H1 (cell line): ENCODE results near the gene AMZ1. TPM values are rescaled to one million over a fixed set of nuclear protein-coding genes. Genes with fewer than 3 reads are reported as not detected.
A peak's percentile ranks its signal among the peaks of the same experiment; 100 is the strongest.

ENCODE experiments used
- CTCF ChIA-PET: fragments of 300-600 bp; sonication (Branson Sonifier 250); formaldehyde crosslinking; loops from one replicate; lab custom pipeline; 2021; ENCODE audit not compliant: partially characterized antibody; lab: Charles Lee
- POLR2A ChIA-PET: fragments of 300-600 bp; sonication (Branson Sonifier 250); formaldehyde crosslinking; loops from one replicate; lab custom pipeline; 2021; ENCODE audit warnings: inconsistent platforms; ENCODE audit not compliant: partially characterized antibody; lab: Charles Lee
- DNase-seq, 2 experiments: peaks; one replicate each; pipeline versions ENCODE4 v3.0.0 to v3.0.0-alpha.2; 2010 to 2022; ENCODE audit warnings: low spot score in 2 of 2, low read depth in 1 of 2, mixed read lengths in 1 of 2
- FAIRE-seq: peaks from 2 replicates; lab custom pipeline; 2011; peaks lifted over from hg19 to GRCh38; lab: Jason Lieb, UNC
- H2AFZ ChIP-seq: 2 replicates; pipeline ENCODE4 v1.8.1; 2012; ENCODE audit warnings: low read length, inconsistent platforms
- H2AK5ac ChIP-seq: 2 replicates; pipeline ENCODE4 v1.6.1; 2013; ENCODE audit warnings: low read depth, low read length
- H2BK120ac ChIP-seq: replicated peaks from 2 replicates; pipeline ENCODE3; 2013; ENCODE audit warnings: low read depth, low read length, inconsistent platforms
- H2BK12ac ChIP-seq: 2 replicates; pipeline ENCODE4 v1.6.1; 2013; ENCODE audit warnings: low read depth, low read length
- H2BK15ac ChIP-seq: 2 replicates; pipeline ENCODE4 v1.6.1; 2013; ENCODE audit warnings: low read length
- H2BK20ac ChIP-seq: 2 replicates; pipeline ENCODE4 v1.6.1; 2013; ENCODE audit warnings: low read length
- H2BK5ac ChIP-seq: 2 replicates; pipeline ENCODE4 v1.6.1; 2013; ENCODE audit warnings: low read depth, low read length
- H3K14ac ChIP-seq: 2 replicates; pipeline ENCODE4 v1.6.1; 2013; ENCODE audit warnings: inconsistent platforms; ENCODE audit not compliant: insufficient read length
- H3K18ac ChIP-seq: 2 replicates; pipeline ENCODE4 v1.6.1; 2013; ENCODE audit warnings: low read length; ENCODE audit errors: extremely low read depth
- H3K23ac ChIP-seq: 2 replicates; pipeline ENCODE4 v1.6.1; 2013; ENCODE audit warnings: inconsistent platforms; ENCODE audit not compliant: insufficient read length
- H3K23me2 ChIP-seq: 2 replicates; pipeline ENCODE4 v1.6.1; 2013; ENCODE audit warnings: low read depth, low read length
- H3K27ac ChIP-seq: 2 replicates; pipeline ENCODE4 v1.6.1; 2011; ENCODE audit warnings: low read depth, low read length, inconsistent platforms
- H3K27me3 ChIP-seq, 4 experiments: replicated peaks in 1 of 4; 1 replicate in 1 of 4; 2 replicates in 3 of 4; pipeline versions ENCODE4 v1.6.1 to v1.8.1; 2011 to 2013; ENCODE audit warnings: low read length in 3 of 4, mild to moderate bottlenecking in 3 of 4, inconsistent platforms in 2 of 4, mixed read lengths in 2 of 4, moderate library complexity in 1 of 4; ENCODE audit not compliant: control insufficient read depth in 3 of 4, insufficient read depth in 3 of 4; ENCODE audit errors: extremely low read depth in 1 of 4
- H3K36me3 ChIP-seq, 4 experiments: 2 replicates each; pipeline versions ENCODE4 v1.6.1 to v1.8.1; 2011 to 2013; ENCODE audit warnings: mild to moderate bottlenecking in 4 of 4, low read length in 3 of 4, moderate library complexity in 2 of 4, control low read depth in 1 of 4, inconsistent platforms in 1 of 4; ENCODE audit not compliant: insufficient read depth in 4 of 4, control insufficient read depth in 2 of 4
- H3K4ac ChIP-seq: replicated peaks from 2 replicates; pipeline ENCODE3; 2013; ENCODE audit warnings: low read length, low read depth, mixed read lengths, inconsistent platforms; ENCODE audit not compliant: insufficient read length
- H3K4me1 ChIP-seq, 4 experiments: replicated peaks in 1 of 4; 1 replicate in 1 of 4; 2 replicates in 3 of 4; pipeline versions ENCODE4 v1.6.1 to v1.8.1; 2011 to 2013; ENCODE audit warnings: low read length in 3 of 4, inconsistent platforms in 2 of 4, mixed read lengths in 1 of 4; ENCODE audit not compliant: insufficient read depth in 4 of 4, control insufficient read depth in 3 of 4
- H3K4me2 ChIP-seq, 2 experiments: 2 replicates each; pipeline versions ENCODE4 v1.6.1 to v1.8.1; 2011 to 2013; ENCODE audit warnings: low read depth in 2 of 2, low read length in 2 of 2, control low read depth in 1 of 2, inconsistent platforms in 1 of 2, mild to moderate bottlenecking in 1 of 2; ENCODE audit not compliant: insufficient read depth in 1 of 2
- H3K4me3 ChIP-seq, 4 experiments: fragments of 200-600, 300-600 bp in 1 of 4; sonication (generic), shearing (Covaris generic), sonication (Bioruptor Twin) in 1 of 4; 2 replicates each; pipeline versions ENCODE4 v1.5.1 to v1.8.1; 2011 to 2016; ENCODE audit warnings: low read length in 4 of 4, low read depth in 3 of 4, control low read depth in 2 of 4, inconsistent platforms in 2 of 4, mild to moderate bottlenecking in 2 of 4, mixed read lengths in 1 of 4, moderate library complexity in 1 of 4; ENCODE audit not compliant: insufficient read depth in 2 of 4; ENCODE audit errors: extremely low read depth in 1 of 4
- H3K56ac ChIP-seq: replicated peaks from 2 replicates; pipeline ENCODE3; 2013; ENCODE audit warnings: low read depth, mild to moderate bottlenecking, mixed read lengths, low read length, inconsistent platforms; ENCODE audit not compliant: insufficient read length
- H3K79me1 ChIP-seq: 2 replicates; pipeline ENCODE4 v1.6.1; 2013; ENCODE audit warnings: low read depth, low read length, control low read depth
- H3K79me2 ChIP-seq, 2 experiments: 2 replicates each; pipeline versions ENCODE4 v1.6.1 to v1.8.1; 2012 to 2013; ENCODE audit warnings: low read length in 2 of 2, mild to moderate bottlenecking in 2 of 2, inconsistent platforms in 1 of 2; ENCODE audit not compliant: insufficient read depth in 2 of 2, control insufficient read depth in 1 of 2
- H3K9ac ChIP-seq, 4 experiments: replicated peaks in 1 of 4; 1 replicate in 1 of 4; 2 replicates in 3 of 4; pipeline versions ENCODE4 v1.6.1 to v1.8.1; 2011 to 2013; ENCODE audit warnings: low read depth in 3 of 4, low read length in 3 of 4, control low read depth in 2 of 4, mild to moderate bottlenecking in 2 of 4, moderate library complexity in 2 of 4, inconsistent platforms in 1 of 4; ENCODE audit errors: extremely low read depth in 1 of 4
- H3K9me3 ChIP-seq, 2 experiments: 2 replicates each; pipeline versions ENCODE4 v1.6.1 to v1.8.1; 2012 to 2013; ENCODE audit warnings: mild to moderate bottlenecking in 2 of 2, moderate library complexity in 2 of 2, control low read depth in 1 of 2, inconsistent platforms in 1 of 2, low read depth in 1 of 2, low read length in 1 of 2, mixed read lengths in 1 of 2; ENCODE audit not compliant: insufficient read depth in 2 of 2
- H4K20me1 ChIP-seq, 2 experiments: replicated peaks in 1 of 2; 2 replicates each; pipeline versions ENCODE3 to v1.8.1; 2011 to 2013; ENCODE audit warnings: inconsistent platforms in 2 of 2, low read length in 2 of 2, mild to moderate bottlenecking in 1 of 2; ENCODE audit not compliant: insufficient read depth in 2 of 2, control insufficient read depth in 1 of 2
- H4K5ac ChIP-seq: 2 replicates; pipeline ENCODE4 v1.6.1; 2013; ENCODE audit warnings: low read length, low read depth, mixed read lengths, inconsistent platforms; ENCODE audit not compliant: insufficient read length
- H4K8ac ChIP-seq: 2 replicates; pipeline ENCODE4 v1.8.0; 2013; ENCODE audit warnings: mild to moderate bottlenecking, moderate library complexity, low read length, inconsistent platforms; ENCODE audit not compliant: insufficient read depth; ENCODE audit errors: extremely low read depth
- H4K91ac ChIP-seq: replicated peaks from 2 replicates; pipeline ENCODE3; 2013; ENCODE audit warnings: low read length, mixed read lengths, inconsistent platforms; ENCODE audit not compliant: insufficient read length
- BACH1 ChIP-seq: IDR thresholded peaks from 2 replicates; pipeline ENCODE4 v1.6.1; 2012; ENCODE audit warnings: low read length, improper control_type of control experiment
- CTBP2 ChIP-seq: IDR thresholded peaks from 2 replicates; pipeline ENCODE4 v1.7.0; 2011; ENCODE audit warnings: borderline replicate concordance, mild to moderate bottlenecking, moderate library complexity, mixed read lengths, low read length; ENCODE audit not compliant: insufficient read depth, insufficient read length
- CTCF ChIP-seq, 3 experiments: IDR thresholded peaks; 1 replicate in 2 of 3; 2 replicates in 1 of 3; pipeline versions ENCODE4 v1.5.1 to v1.6.1; 2011; ENCODE audit warnings: low read length in 3 of 3, mild to moderate bottlenecking in 3 of 3, inconsistent platforms in 2 of 3, low read depth in 1 of 3, moderate library complexity in 1 of 3; ENCODE audit not compliant: insufficient read depth in 1 of 3; ENCODE audit errors: control extremely low read depth in 1 of 3
- JUND ChIP-seq: IDR thresholded peaks from 2 replicates; pipeline ENCODE4 v1.6.1; 2011; ENCODE audit warnings: mild to moderate bottlenecking, improper control_type of control experiment, low read length
- SP4 ChIP-seq: IDR thresholded peaks from 2 replicates; pipeline ENCODE4 v1.6.1; 2012; ENCODE audit warnings: low read length, inconsistent platforms
- WGBS, 2 experiments: shearing (Covaris generic) in 1 of 2; methylation state at CpG; one replicate each; pipeline versions ENCODE4 v1.1.6 to v1.1.7; 2013 to 2015; ENCODE audit warnings: low lambda C conversion rate in 2 of 2, mixed read lengths in 2 of 2, inconsistent platforms in 1 of 2, low coverage in 1 of 2, missing lambda C conversion rate in 1 of 2; ENCODE audit not compliant: insufficient replicate concordance in 2 of 2, insufficient coverage in 1 of 2, insufficient read length in 1 of 2; ENCODE audit errors: extremely low coverage in 1 of 2, missing lambda C conversion rate in 1 of 2; 5-methylcytosine and 5-hydroxymethylcytosine counted together
- polyA plus RNA-seq, 7 experiments: library from polyadenylated mRNA; depleted of rRNA in 3 of 7; stranded (reverse) in 5 of 7; unstranded in 2 of 7; fragments of >200 nt in 5 of 7; fragments of 200-250 nt in 2 of 7; gene quantifications; 1 replicate in 5 of 7; 2 replicates in 1 of 7; 4 replicates in 1 of 7; pipeline versions ENCODE4 v1.2.1 to v1.2.3, GENCODE V29; 2011 to 2013; ENCODE audit warnings: missing spikeins in 2 of 7, mixed read lengths in 2 of 7
- total RNA-seq: library from RNA; stranded (reverse); fragmentation: NEBNext Ultra II Directional; extraction: Animal tissue kit (Norgen Biotek cat#: 25700); gene quantifications from 2 replicates; pipeline ENCODE4 v1.2.1, GENCODE V29; 2021

The AMZ1 gene
- total and polyA plus RNA-seq, 2 of the 8 experiments (the other 6 are each of a cell fraction or from before 2014, with no cell fraction given): 0.59 to 1.4 TPM

- Histone ChIP-seq H2AK5ac (no peak overlapping the region), H3K4me3 (no peak overlapping the region), H3K36me3 (0 out of 8 replicates have a peak, but pooled peaks cover 0 to 2% (median 0%) of the 10 kb centered on the region in 4 experiments), H3K23ac (no peak overlapping the region), H4K8ac (no peak overlapping the region), H2BK120ac (no peak overlapping the region), H3K18ac (no peak overlapping the region), H3K27ac (0 out of 2 replicates have a peak overlapping the region, but pooled peaks have one; percentile 31), H4K5ac (no peak overlapping the region), H2AFZ (no peak overlapping the region), H3K79me1 (peaks cover 10% of the 10 kb centered on the region; the same call in 1 of the 2 replicates), H2BK15ac (no peak overlapping the region), H3K27me3 (no peaks in the 10 kb centered on the region), H4K91ac (no peak overlapping the region), H3K79me2 (peaks cover 2 to 71% of the 10 kb centered on the region in 2 experiments; a peak in 2 of 4 replicates), H3K4me1 (peaks cover 0 to 11% (median 4%) of the 10 kb centered on the region in 4 experiments; a peak in 5 of 7 replicates), H2BK5ac (no peak overlapping the region), H2BK12ac (no peak overlapping the region), H3K9me3 (no peaks in the 10 kb centered on the region), H2BK20ac (no peak overlapping the region), H4K20me1 (peaks cover 0 to 6% of the 10 kb centered on the region in 2 experiments), H3K23me2 (no peaks in the 10 kb centered on the region), H3K14ac (no peak overlapping the region), H3K9ac (no peak overlapping the region), H3K4ac (no peak overlapping the region), H3K4me2 (no peak overlapping the region), H3K56ac (no peak overlapping the region)
- POLR2A ChIA-PET: no interaction called here
- TF ChIP-seq CTBP2: no peak
- peak; percentile 79 for TF ChIP-seq BACH1
- TF ChIP-seq JUND: peak; percentile 74
- TF ChIP-seq SP4: no peak
- TF ChIP-seq CTCF (IDR thresholded peaks at IDR 0.05; ENCODE audit: control extremely low read depth in 1 of 3, insufficient read depth in 1 of 3, low read depth in 1 of 3, low read length in 3 of 3): no peak
- CTCF ChIA-PET: interaction anchor here (0.8 to 1.8 kb wide), 8 partner anchors 12 to 107 kb away, joined by 3 to 7 read pairs (median 4); no protein-coding TSS in a partner anchor
- DNase-seq (no peak), FAIRE-seq (no peak)
- WGBS, 2 experiments: 85 to 100% methylated on average over 1 to 12 of the region's 12 CpGs
Observed at GRCh38 chr7:2757904-2758672, 70.1 kb downstream of the AMZ1 start.
